HFFc6 (cell line): ENCODE data around the gene MFRP. TPM values are rescaled to one million over a fixed set of nuclear protein-coding genes. Genes with fewer than 3 reads are reported as not detected.

Experiments used
- DNase-seq: peaks from one replicate; pipeline ENCODE4 v3.0.0-alpha.2; 2018
- H3K27ac Mint-ChIP-seq: 2 replicates; pipeline ENCODE4 v1.8.0; 2020; ENCODE audit warnings: mild to moderate bottlenecking, mixed read lengths
- H3K27me3 Mint-ChIP-seq: 2 replicates; pipeline ENCODE4 v1.8.0; 2021; ENCODE audit warnings: mild to moderate bottlenecking, moderate library complexity, mixed read lengths; ENCODE audit not compliant: insufficient read depth
- H3K36me3 Mint-ChIP-seq: 2 replicates; pipeline ENCODE4 v1.8.0; 2021; ENCODE audit warnings: low read depth, mixed read lengths
- H3K4me1 Mint-ChIP-seq: 2 replicates; pipeline ENCODE4 v1.8.0; 2020; ENCODE audit warnings: low read depth, mixed read lengths
- H3K4me3 Mint-ChIP-seq: 2 replicates; pipeline ENCODE4 v1.8.0; 2020; ENCODE audit warnings: mild to moderate bottlenecking, moderate library complexity, mixed read lengths
- H3K9me3 Mint-ChIP-seq: 2 replicates; pipeline ENCODE4 v1.8.0; 2020; ENCODE audit warnings: mild to moderate bottlenecking, mixed read lengths
- total RNA-seq, 6 experiments: library from RNA; stranded (reverse); fragmentation: NEBNext Ultra II Directional; extraction: Animal tissue kit (Norgen Biotek cat#: 25700); gene quantifications; 2 replicates in 1 of 6; 3 replicates in 5 of 6; pipeline ENCODE4 v1.2.3, GENCODE V29; 2021
- TF ChIP-seq, protein P1 (sequence below): fragments of 200-600 bp; sonication (generic); IDR thresholded peaks from 2 replicates; pipeline ENCODE4 v1.5.0; 2021; ENCODE audit warnings: antibody characterized with exemption, mild to moderate bottlenecking

The MFRP gene
- total RNA-seq, 6 experiments from 2014 or later, result not detected

DNA sequence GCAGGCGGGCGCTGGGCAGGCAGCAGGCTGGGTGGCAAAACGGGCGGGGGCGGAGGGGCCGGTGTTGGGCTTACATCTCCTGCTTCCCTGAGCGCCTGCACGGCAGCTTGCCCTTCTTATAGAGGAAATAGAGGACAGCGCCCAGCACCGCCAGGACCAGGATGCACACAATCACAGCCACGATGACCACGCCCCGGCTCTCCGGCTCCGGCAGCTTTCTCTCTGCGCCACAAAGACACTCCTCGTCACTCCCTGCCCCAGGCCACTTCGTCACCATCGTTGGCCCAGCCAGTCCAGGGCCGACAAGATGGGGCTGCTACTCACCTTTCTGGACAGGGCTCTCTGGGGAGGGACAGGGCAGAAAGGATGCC is 35.8 kb downstream of the MFRP start:
- H3K9me3 Mint-ChIP-seq, result no peaks in the 10 kb centered on the region
- DNase-seq, result no peak
- H3K36me3 Mint-ChIP-seq, result peaks cover 3% of the 10 kb centered on the region; the same call in 1 of the 2 replicates
- H3K27me3 Mint-ChIP-seq, result peaks cover 7% of the 10 kb centered on the region
- peaks cover 12% of the 10 kb centered on the region for H3K4me1 Mint-ChIP-seq
- H3K27ac Mint-ChIP-seq, result no peak overlapping the region; the same call in 1 of the 2 replicates
- no peak overlapping the region for H3K4me3 Mint-ChIP-seq
- TF ChIP-seq, protein P1, sequence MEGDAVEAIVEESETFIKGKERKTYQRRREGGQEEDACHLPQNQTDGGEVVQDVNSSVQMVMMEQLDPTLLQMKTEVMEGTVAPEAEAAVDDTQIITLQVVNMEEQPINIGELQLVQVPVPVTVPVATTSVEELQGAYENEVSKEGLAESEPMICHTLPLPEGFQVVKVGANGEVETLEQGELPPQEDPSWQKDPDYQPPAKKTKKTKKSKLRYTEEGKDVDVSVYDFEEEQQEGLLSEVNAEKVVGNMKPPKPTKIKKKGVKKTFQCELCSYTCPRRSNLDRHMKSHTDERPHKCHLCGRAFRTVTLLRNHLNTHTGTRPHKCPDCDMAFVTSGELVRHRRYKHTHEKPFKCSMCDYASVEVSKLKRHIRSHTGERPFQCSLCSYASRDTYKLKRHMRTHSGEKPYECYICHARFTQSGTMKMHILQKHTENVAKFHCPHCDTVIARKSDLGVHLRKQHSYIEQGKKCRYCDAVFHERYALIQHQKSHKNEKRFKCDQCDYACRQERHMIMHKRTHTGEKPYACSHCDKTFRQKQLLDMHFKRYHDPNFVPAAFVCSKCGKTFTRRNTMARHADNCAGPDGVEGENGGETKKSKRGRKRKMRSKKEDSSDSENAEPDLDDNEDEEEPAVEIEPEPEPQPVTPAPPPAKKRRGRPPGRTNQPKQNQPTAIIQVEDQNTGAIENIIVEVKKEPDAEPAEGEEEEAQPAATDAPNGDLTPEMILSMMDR, result no peak

DNA sequence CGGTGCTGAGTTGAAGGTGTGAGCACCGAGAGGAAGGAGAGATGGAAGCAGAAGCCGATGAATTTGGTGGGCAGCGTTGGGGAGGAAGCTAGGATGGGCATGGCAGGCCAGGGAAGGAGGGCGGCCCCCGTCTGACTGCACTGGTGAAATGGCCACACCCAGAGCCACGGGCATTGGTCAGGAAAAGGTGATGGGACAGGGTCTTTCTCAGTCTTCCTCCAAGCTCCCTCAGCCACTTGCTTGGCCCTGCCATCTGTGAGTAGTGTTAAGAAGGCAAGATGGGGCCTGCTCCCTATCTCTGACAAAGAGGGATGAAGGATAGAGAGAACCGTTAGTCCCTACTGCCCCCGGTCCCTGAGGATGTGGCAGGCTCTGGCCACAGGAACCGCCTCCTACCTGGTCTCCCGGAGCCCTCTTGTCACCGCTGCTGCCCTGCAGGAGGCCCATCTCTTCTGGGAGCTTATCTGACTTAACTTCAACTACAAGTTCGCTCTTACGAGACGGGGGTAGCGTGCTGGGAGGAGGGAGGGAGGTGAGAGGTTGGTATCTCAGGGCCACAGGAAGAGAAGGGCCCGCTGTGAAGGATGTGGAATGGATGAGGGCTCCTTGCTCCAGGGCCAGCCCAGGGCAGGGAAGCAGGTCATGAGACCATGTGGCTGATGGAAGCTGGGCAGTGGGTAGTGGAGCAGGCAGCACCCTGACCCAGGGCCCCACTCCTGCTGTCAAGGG is 36.4 kb downstream of the MFRP start:
- H3K4me1 Mint-ChIP-seq, result peaks cover 13% of the 10 kb centered on the region
- H3K27ac Mint-ChIP-seq, result no peak overlapping the region
- no peak overlapping the region for H3K4me3 Mint-ChIP-seq
- TF ChIP-seq, protein P1, result no peak
- no peak for DNase-seq
- H3K27me3 Mint-ChIP-seq, result peaks cover 2% of the 10 kb centered on the region
- peaks cover 4% of the 10 kb centered on the region; the same call in 1 of the 2 replicates for H3K36me3 Mint-ChIP-seq
- H3K9me3 Mint-ChIP-seq, result no peaks in the 10 kb centered on the region

- no peak overlapping the region for H3K27ac Mint-ChIP-seq
- no peaks in the 10 kb centered on the region for H3K9me3 Mint-ChIP-seq
- TF ChIP-seq, protein P1, result no peak
- H3K4me1 Mint-ChIP-seq, result peaks cover 13% of the 10 kb centered on the region
- peaks cover 4% of the 10 kb centered on the region; the same call in 1 of the 2 replicates for H3K36me3 Mint-ChIP-seq
- no peak for DNase-seq
- peaks cover 2% of the 10 kb centered on the region for H3K27me3 Mint-ChIP-seq
- no peak overlapping the region for H3K4me3 Mint-ChIP-seq
Observed at GRCh38 chr11:119309411-119309810, 37.1 kb downstream of the MFRP start.

DNA sequence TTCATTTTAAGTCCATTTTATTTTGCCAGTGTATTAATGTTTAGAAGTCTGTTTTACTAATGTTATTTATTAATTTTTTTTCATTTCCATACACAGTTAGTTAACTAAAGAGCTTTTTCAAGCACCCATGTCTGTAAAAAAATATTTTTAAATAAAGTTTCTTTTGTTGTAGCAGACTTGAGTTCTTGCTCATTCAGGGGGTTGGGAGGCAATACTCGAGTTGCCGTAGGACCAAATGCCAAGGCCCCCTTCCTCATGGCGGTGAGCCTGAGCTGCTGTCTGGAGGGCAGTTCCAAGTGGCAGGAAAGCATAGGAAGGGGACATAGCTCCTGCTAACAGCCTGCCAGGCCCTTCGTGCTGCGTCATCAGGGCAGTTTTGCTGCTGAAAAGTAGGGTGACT is 38.5 kb downstream of the MFRP start:
- Mint-ChIP-seq H3K4me1 (peaks cover 13% of the 10 kb centered on the region), H3K9me3 (no peaks in the 10 kb centered on the region), H3K36me3 (peaks cover 14% of the 10 kb centered on the region), H3K4me3 (no peak overlapping the region), H3K27me3 (peaks cover 2% of the 10 kb centered on the region), H3K27ac (no peak overlapping the region)
- DNase-seq, result no peak
- TF ChIP-seq, protein P1, result no peak

DNA sequence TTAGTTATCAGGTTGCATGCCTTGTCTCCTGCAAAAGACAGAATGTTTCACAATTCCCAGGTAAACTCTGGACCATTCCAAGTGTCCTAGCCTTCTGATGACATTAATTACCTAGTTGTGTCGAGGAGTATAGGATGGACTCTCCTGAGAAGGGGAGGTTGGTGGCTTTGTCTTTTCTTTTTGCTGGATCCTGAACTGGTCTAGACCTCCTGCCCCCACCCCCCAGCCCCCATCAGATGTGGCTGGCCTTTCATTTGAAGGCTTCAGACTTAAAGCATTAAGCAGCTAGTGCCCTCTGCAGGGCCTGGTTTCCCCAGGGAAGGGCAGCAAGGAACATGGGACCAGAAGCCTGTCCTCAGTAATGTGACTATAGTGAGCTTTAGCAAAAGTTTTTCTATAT is 39.3 kb downstream of the MFRP start:
- H3K27ac Mint-ChIP-seq, result no peak overlapping the region
- H3K27me3 Mint-ChIP-seq, result peaks cover 2% of the 10 kb centered on the region
- TF ChIP-seq, protein P1, result peak; percentile 23; the same call in 1 of the 2 replicates
- H3K4me1 Mint-ChIP-seq, result peaks cover 13% of the 10 kb centered on the region
- peaks cover 21% of the 10 kb centered on the region for H3K36me3 Mint-ChIP-seq
- no peak for DNase-seq
- H3K4me3 Mint-ChIP-seq, result no peak overlapping the region
- H3K9me3 Mint-ChIP-seq, result no peaks in the 10 kb centered on the region
